ENCODE results near the gene TECTA.

The TECTA gene

DNA sequence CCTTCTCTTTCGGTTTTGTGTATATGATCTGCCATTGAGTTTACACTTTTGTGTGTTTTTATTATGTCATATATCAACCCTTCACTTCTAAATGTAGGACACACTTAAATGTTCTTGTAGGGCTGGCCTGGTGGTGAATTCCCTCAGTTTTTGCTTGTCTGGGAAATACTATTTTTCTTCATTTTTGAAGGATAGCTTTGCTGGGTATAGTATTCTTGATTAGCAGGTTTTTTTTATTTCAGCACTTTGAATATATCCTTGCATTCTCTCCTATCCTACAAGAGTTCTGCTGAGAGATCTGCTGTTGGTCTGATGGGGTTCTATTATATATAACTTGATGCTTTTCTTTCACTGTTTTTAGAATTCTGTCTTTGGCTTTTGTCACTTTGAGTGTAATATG is 79.1 kb downstream of the TECTA start:
- FAIRE-seq, result no peak

DNA sequence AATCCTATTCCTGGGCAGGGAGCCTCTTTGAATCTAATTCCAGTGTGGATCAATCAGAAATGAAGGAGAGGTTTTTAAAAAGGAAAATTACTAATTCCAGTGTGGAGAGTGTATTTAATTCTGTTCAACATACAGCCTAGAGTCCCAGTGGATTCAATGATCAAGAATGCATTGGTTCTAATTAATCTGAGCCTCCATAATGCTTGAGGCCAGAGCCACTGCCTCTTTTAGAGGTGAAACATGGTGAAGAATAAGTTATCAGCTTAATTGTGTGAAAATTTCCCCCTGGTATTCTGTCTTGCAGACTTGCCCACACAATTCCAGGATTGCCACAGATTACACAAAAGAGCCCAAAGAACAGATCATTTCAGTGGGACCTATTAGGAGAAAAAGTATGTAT is 87.7 kb downstream of the TECTA start:
- FAIRE-seq, result no peak

DNA sequence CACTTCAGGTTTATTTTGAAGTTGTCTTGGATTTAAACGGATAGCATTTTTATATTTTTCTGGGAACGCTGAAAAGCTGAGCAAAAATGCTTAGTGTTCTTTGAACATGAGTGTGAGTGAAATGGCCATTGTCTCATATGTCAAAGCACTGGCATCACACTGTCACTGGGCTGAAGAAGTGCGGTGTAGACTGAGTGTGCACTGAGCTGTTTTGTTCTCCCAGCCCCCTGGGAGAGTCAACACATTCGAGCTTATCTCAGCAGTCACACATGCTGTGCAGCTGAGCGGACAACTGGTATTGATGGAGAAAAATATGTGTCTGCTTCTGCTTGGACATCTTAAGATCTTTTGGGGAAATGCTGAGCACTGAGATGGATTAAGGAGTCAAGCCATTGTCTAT is 90.8 kb downstream of the TECTA start:
- FAIRE-seq, result no peak

DNA sequence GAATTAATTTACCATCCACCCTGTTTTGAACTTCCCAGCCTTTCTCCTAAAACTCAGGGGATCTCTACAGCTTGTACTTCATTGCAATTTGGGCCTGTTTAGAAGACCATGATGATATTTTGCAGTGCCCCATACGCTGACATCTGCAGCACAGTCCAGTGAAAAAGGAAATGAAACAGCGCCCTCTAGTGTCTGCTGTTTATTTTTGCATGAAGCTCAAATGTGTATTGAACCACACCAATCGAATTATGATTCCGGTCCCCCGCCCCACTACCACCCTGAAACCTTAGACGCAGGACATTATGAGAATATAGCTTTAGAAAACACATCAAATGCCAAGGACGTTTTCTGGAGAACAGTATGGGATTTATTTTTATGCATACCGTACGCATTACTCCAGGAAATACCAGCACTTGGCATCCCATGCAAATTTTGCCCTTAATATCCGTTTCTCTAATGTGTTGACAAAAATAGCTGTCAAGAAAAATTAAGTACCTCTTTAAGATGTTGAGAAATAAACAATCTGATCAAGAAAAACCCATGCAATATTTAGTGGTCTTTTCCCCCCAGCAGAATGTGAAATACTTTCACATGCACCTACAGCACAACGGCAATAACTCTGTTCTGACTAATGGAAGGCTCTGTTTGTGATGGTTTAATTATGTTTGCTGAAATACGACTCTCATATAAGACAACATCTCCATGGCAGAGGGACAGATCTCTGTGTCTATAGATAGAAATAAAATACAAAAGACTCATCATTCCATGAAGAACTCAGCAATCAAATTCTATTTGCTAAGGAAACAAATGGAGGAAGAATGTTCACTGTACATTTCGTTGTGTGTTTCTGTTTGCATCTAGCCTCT is 93.9 kb downstream of the TECTA start:
- peak; percentile 53 for FAIRE-seq

DNA sequence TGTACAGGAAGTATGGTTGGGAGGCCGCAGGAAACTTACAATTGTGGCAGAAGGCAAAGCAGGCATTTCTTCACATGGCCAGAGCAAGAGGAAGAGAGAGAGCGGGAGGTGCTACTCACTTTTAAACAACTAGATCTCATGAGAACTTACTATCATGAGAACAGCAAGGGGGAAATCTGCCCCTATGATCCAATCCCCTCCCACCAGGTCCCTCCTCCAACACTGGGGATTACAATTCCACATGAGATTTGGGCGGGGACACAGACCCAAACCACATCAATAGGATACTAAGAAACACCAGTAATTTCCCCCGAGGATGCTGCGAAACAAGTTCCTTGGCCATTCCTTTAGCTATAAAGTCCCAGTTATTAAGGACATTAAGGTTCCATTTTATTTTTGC is 97.4 kb downstream of the TECTA start:
- FAIRE-seq, result no peak

DNA sequence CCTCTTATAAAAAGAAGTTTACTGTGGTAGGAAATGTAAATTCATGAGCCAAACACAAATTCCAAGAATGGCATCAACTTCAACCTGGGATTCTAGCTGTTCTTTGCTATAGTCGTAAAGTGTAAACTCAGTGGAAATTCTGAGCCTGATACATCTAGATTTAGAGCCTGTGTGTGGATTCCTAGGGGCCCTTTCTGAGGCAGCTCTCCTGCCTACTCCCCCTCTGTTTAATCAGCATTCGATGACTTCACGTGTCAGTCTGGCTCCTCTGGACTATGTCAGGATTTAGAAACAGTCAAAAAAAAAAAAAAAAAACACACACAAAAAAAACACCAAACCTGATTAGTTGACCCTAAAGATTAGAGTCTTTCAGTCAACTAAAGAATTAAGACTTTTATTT is 98.5 kb downstream of the TECTA start:
- no peak for FAIRE-seq

DNA sequence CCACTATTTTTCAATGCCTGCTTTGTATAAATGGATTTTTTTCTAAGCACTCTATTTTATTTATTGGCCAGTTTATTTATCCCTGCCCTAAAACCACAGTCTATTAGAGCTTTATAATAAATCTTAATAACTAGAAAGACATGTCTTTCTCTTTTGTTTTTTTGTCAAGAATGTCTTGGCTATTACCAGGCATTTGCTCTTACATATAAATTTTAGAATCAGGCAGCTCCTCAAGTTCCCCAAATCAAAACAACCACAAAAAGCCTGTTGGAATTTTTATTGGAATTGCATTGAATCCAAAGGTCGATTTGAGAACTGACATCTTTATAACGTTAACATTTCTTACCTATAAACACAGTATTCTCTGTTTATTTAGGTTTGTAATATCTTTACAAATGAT is 105.8 kb downstream of the TECTA start:
- no peak for FAIRE-seq

DNA sequence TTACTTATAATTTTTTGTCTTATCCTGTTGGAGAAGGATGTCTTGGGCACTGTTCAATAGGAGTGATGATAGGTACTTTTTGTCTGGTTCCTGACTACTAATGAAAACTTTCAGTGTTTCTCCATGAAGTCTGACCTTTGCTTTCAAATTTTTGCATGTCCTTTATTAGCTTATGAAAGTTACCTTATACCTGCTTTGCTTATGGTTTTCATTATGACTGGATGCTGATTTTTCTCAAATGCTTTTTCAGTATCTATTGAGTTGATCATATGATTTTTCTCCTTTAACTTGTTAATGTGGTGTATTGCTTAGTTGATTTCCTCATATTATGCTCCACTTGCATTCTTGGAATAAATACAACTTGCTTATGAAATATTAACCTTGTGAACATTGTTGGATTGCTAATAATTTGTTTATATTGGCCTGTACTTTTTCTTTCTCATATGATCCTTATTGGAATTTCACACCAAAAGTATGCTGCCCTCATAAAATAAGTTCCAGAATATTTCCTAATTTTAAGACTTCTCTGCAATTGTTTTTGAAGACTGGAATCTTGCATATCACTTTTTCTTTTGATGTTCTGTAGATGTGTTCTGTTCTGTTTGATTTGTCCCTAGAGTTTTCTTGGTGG is 106.6 kb downstream of the TECTA start:
- no peak for FAIRE-seq

DNA sequence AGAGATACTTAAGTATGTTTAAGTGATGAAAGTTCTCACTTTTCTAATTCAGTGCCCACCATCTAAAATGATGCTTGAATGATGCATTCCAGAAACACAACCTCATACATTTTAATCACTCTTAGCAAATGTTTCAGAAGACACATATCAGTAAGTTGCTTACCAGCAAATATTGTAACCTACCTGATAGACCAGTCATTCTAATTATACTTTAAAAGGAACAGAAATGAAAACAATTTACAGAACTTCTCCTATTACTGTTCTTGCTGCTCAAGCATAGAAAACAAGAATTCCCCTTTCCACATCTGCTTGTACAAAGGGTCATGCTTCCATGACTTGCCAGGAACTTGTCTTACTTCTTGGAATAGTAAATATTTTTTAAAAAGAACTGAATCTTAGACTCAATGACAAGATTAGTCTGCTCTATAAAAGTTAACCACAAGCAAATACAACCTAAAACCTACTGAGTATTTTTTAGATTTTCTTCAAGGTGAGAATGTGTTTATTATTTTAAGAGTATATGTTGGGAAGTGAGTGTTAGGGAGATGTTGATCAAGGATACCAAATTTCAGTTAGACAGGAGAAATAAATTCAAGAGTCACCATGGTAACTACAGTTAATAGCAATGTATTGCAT is 109.5 kb downstream of the TECTA start:
- no peak for FAIRE-seq

DNA sequence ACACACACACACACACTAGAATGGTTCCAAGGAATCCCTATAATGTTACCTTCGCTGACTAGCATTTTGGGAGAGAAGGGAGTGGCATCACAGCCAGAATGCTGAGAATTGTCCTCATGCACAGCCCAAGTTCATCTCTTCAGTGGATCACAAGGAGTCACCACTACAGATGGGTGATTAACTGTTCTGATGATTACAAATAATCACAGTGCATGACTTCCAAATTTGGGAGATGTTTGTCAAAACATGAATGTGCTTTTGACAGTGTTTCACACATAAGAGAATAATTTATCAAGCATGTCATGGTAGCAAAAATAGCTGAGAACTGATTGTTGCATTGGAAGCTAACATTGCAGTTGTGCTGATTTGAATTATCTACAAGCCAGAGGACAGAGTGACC is 110.6 kb downstream of the TECTA start:
- no peak for FAIRE-seq

DNA sequence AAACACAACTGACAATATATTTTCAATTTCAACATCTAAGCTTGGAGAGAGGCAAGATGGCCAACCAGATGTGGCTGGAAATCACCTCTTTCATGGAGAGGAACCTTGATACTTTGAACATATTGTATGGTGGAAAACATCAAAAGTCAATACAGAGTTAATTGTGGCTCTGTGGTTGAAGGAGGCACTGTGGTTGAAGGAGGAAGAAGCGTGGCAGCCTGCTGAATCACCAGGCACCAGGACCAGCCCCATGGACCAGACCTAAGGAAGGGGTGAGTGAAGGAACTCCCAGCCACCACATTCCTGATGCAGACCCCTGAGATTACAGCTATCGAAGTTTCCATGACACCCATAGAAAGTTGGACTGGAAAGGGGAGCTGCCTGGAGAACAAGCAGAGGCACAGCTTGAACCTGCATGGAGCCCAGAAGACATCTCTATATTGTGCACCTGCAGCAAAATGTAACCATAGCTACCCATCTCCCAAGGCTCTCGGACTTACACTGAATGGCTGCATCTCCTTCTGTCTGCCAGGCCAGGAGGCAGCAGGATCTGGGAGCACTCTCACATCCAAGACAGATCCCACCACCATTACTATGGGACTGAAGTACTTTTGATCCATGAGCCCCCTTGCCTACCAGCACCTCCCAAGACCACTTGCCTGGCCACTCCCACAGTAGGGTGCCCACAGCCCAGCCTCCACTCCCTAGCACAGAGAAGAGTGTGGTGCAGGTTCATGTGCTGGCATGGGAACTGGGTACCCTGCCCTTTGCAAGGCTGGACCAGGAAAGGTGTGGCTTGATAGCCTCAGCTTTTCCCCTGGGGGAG is 111.7 kb downstream of the TECTA start:
- no peak for FAIRE-seq

DNA sequence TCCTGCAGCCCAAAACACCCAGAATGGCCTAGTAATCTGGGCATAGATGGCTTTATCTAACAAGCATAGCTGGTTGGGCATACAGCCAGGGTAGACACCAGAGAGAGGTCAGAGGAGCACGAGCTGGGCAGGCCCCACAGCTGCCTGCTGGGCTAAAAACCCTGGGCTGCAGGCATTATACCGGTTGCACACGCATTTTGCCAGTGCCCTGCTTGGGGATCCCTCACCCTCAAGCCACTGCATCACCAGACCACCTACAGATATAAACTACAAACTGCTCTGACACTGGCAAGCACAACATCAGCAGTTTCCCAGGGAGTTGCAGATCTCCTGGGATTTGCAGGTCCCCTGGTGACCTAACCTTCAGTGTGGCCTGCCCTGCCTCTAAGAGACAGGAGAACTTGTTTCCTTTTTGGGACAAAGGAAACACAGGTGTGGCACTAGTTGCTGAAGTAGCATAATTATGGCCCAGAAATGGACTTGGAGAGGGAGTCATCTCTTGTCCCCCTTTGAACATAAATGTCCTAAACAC is 112.4 kb downstream of the TECTA start:
- no peak for FAIRE-seq

DNA sequence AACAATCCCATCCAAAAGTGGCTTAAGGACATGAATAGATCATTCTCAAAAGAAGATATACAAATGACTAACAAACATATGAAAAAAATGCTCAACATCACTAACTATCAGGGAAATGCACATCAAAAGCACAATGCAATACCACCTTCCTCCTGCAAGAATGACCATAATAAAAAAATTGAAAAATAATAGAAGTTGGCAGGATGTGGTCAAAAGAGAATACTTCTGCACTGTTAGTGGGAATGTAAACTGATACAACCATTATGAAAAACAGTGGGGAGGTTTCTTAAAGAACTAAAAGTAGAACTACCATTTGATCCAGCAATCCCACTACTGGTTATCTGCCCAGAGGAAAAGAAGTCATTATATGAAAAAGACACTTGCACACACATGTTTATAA is 113.8 kb downstream of the TECTA start:
- FAIRE-seq, result no peak

DNA sequence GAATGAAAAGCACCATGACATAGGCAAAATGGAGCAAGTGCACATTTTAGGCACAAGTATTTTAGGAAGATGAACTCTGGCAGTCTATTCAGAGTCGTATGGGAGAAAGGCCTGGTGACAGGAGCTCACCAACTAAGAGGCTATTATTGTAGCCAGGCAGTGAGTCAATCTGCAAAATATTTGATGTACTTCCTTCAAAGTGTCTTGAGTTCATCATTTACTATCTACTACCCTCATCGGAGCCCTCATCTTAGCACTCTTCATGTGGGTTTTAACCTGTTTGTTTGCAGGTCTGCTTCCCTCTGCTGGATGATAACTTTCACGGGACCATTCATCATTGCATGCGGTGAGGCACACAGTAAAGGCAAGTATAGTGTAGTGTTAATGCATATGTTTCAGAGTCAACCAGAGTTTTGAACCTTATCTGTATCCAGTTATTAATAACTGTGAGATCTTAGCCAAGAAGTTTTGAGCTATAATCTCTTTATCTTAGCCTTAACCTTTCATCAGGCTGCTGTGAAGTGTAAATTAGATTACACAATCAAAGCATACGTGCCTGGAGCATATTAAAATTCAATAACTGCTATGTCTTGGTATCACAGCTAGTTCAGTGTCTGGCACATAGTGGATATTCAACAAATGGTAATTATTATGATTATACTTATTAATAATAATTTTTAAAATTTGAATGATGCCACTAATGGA is 120.6 kb downstream of the TECTA start:
- no peak for FAIRE-seq

DNA sequence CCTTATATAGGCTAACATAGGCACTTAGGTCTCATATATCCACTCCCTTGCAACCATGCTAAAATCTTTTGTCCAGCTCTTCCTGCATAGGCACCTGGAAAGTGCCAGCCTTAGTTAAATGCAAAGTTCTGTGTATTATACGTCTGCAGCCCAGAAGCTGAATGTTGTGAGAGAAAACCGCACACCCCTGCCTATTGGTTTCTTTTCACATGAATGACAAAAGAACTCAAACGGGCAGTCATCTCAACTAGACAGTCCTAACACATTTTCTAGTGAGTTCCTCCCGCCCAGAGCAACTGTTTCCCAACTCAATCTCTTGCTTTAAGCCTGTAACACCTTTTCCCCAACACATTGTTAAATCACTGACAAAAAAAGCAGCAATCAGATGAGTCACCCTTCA is 122.1 kb downstream of the TECTA start:
- FAIRE-seq, result no peak

DNA sequence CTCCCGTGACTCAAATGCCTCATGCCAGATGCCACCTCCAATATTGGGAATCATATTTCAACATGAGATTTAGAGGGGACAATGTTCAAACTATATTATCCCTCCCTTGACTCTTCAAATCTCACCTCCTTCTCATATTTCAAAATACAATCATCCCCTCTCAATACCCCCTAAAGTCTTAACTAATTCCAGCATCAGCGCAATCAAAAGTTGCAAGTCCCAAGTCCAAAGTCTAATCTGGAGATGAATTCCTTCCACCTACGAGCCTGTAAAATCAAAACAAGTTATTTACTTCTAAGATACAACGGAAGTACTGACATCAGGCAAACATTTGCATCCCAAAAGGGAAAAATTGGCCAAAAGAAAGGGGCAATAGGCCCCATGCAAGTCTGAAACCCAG is 124.3 kb downstream of the TECTA start:
- no peak for FAIRE-seq

DNA sequence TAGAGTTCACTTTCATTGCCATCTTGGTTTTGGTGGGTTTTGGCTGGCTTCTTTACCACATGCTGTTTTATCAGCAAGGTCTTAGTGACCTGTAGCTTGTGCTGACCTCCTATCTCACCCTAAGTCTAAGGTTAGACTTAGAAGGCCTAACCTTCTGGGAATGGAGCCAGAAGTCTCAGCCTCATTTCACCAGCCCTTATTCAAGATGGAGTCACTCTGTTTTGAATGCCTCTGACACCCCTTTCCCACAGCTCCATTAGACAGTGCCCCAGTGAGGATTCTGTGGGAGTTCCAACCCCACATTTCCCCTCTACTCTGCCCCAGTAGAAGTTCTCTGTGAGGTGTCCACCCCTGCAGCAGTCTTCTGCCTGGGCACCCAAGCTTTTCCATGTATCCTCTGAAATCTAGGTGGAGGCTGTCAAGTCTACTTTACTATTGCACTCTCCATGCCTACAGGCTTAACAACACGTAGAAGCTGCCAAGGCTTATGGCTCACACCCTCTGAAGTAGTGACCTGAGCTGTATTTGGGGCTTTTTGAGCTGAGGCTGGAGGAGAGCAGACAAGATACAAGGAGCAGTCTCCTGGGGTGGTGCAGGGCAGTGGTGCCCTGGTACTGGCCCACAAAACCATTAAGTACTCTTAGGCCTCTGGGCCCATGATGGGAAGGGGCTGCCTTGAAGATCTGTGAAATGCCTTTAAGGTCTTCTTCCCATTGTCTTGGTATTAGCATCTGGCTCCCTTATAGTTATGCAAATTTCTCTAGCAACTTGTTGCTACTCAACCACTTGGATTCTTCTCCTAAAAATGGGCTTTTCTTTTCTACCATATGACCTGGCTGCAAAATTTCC is 125.6 kb downstream of the TECTA start:
- no peak for FAIRE-seq

DNA sequence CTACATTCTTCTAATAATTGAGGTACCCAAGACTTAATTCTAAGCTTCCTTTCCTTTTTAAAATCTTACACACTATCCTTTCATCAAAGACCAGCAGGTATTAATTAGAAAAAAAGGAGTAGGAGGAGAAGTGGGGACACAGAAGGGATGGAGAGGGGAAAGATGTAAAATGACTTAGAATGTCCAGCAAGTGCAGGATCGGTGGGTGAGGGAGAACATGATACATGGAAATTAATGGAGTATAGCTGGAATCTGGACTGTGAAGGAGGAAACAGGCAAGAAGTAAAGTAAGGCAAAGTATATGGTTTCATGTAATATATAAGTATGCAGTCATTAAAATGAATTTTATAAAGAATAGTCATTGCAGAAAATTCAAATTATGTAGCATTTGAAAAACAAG is 127.8 kb downstream of the TECTA start:
- FAIRE-seq, result no peak

DNA sequence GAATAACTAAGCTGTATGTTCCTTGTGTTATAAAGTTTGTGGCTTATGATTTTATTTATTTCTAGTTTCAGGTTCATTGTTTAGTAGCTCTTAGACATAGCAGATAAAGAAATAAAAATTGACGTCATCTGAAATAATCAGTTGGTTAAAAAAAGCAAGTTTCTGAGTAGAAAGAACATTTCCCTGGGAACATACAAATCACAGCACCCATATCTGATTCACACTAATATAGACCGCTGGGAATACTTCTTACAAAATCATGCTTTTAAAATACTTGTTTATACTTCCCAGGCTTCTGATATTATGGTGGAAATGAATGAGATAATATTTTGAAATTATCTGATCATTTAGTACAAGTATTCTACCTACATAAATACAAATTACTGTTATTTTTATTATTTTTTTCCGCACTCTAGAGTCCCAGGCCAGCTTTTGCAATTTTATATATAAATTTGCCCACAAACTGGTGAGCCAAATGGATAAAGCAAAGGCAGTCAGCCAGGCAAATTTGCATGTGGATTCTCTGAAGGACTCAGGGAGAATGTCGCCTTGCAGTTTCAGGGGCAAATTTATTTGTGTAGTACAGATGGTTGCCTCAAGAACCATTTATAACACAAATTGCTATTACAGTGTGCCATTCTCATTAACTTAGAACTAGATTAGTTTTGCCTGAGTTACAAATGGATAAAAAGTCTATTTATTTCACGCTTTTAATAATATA is 128.6 kb downstream of the TECTA start:
- no peak for FAIRE-seq

DNA sequence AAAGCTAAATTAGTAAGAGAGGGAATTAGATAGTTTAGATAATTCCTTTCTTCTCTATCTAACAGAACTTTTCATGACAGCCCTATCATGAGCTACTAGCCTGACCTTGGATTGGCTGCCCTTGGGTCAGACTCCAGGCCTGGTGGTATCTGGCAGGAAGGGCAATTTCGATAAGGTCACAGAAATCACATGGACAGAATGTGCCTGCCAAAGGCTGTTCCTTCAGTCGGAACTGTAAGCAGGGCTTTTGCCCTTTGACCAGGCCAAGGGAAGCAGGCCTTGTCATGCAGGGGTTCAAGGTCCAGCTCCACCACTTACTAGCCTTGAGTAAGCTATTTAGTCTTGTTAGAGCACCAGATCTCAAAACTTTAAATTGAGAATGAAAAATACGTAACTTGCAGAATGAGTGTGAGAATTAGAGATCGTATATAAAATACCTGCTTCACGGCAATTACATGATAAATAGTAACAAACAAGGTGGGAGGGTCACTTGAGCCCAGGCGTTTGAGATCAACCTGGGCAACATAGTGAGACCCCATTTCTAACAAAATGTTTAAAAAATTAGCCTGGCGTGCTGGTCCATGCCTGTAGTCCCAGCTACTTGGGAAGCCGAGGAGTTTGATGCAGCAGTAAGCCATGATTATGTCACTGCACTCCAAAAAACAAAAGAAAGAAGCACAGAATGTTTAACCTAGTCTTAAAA is 130.7 kb downstream of the TECTA start:
- FAIRE-seq, result no peak

Data from G401.6 (cell line).